Measurements from ENCODE around the gene SUMO4.

SUMO4 gene

DNA sequence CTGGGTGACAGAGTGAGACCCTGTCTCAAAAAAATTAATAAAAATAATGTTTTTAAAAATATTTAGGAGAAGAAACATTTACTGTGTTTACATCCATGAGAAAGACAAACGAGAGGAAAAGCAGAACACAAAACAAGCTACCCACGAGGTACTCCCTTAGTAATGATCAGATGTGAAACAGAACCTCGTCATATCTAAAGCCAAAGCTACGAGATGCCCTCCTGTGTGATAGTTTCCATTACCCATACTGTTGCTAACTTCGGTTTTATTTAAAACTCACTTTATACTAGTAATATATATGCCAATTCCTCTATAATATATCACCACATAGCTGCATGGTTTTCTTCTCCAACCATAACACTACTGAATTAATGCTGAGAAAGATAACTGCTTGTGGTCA, 21.1 kb downstream of the SUMO4 start:
- TF ChIP-seq, protein P1, sequence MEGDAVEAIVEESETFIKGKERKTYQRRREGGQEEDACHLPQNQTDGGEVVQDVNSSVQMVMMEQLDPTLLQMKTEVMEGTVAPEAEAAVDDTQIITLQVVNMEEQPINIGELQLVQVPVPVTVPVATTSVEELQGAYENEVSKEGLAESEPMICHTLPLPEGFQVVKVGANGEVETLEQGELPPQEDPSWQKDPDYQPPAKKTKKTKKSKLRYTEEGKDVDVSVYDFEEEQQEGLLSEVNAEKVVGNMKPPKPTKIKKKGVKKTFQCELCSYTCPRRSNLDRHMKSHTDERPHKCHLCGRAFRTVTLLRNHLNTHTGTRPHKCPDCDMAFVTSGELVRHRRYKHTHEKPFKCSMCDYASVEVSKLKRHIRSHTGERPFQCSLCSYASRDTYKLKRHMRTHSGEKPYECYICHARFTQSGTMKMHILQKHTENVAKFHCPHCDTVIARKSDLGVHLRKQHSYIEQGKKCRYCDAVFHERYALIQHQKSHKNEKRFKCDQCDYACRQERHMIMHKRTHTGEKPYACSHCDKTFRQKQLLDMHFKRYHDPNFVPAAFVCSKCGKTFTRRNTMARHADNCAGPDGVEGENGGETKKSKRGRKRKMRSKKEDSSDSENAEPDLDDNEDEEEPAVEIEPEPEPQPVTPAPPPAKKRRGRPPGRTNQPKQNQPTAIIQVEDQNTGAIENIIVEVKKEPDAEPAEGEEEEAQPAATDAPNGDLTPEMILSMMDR (conservative IDR thresholded peaks at IDR 0.05; ENCODE audit: low read depth, low read length), result no peak
- no peak overlapping the region for H3K4me3 ChIP-seq (ENCODE audit: low read length)
- no peak for DNase-seq (ENCODE audit: low read depth)

- DNase-seq (ENCODE audit: low read depth), result no peak
- TF ChIP-seq, protein P1 (conservative IDR thresholded peaks at IDR 0.05; ENCODE audit: low read depth, low read length), result no peak
- H3K4me3 ChIP-seq (ENCODE audit: low read length), result no peak overlapping the region
Measured at GRCh38 chr6:149422581-149422980, 22.5 kb downstream of the SUMO4 start.

DNA sequence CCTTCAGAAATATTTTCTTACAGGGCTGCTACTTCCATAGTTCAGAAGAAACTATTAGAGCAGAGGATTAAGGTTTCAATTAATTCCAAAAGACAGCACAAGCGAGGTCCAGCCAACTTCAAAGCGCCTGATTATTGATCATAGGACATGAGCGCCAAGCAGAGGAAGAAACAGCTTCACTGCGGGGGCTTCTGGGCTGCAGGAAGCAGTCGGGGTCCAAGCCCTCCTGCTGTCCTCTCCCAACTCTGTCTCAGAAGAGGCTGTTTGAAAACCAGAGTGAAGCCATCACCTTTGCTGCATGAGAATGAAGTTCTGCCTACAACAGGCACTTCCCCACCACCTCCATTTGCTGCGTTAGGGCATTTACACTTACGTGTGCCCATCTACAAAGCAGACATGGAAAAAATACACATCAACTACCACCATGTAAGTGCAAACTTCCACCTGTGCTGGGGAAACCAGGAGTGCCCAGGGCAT, 23.9 kb downstream of the SUMO4 start:
- no peak for DNase-seq (ENCODE audit: low read depth)
- TF ChIP-seq, protein P1 (conservative IDR thresholded peaks at IDR 0.05; ENCODE audit: low read depth, low read length), result no peak
- H3K4me3 ChIP-seq (ENCODE audit: low read length), result peak overlapping the region; percentile 22

- TF ChIP-seq, protein P1 (conservative IDR thresholded peaks at IDR 0.05; ENCODE audit: low read depth, low read length), result no peak
- no peak for DNase-seq (ENCODE audit: low read depth)
- H3K4me3 ChIP-seq (ENCODE audit: low read length), result no peak overlapping the region
Measured at GRCh38 chr6:149425224-149425623, 25.2 kb downstream of the SUMO4 start.

GRCh38 chr6:149425754-149426153, 25.7 kb downstream of the SUMO4 start:
- TF ChIP-seq, protein P1 (conservative IDR thresholded peaks at IDR 0.05; ENCODE audit: low read depth, low read length), result no peak
- no peak for DNase-seq (ENCODE audit: low read depth)
- no peak overlapping the region for H3K4me3 ChIP-seq (ENCODE audit: low read length)

- TF ChIP-seq, protein P1 (conservative IDR thresholded peaks at IDR 0.05; ENCODE audit: low read depth, low read length), result no peak
- no peak for DNase-seq (ENCODE audit: low read depth)
- H3K4me3 ChIP-seq (ENCODE audit: low read length), result no peak overlapping the region
Measured at GRCh38 chr6:149428606-149429005, 28.5 kb downstream of the SUMO4 start.

GRCh38 chr6:149429427-149430360, 29.6 kb downstream of the SUMO4 start:
- H3K4me3 ChIP-seq (ENCODE audit: low read length), result no peak overlapping the region
- no peak for DNase-seq (ENCODE audit: low read depth)
- TF ChIP-seq, protein P1 (conservative IDR thresholded peaks at IDR 0.05; ENCODE audit: low read depth, low read length), result no peak
